OCI-LY1 (cell line): ENCODE data around the gene HOXB6.

Experiments
- H2AFZ ChIP-seq: fragments of 200-600 bp; sonication (generic), shearing (Covaris generic); 2 replicates; pipeline ENCODE4 v1.6.0; 2014; ENCODE audit warnings: antibody characterized with exemption, mild to moderate bottlenecking, low read length
- H3F3A ChIP-seq: fragments of 200-600 bp; sonication (generic), shearing (Covaris generic); 2 replicates; pipeline ENCODE4 v1.6.0; 2014; ENCODE audit warnings: mild to moderate bottlenecking, antibody characterized with exemption, low read length, moderate library complexity; ENCODE audit not compliant: insufficient read depth
- H3K27ac ChIP-seq: fragments of 200-600 bp; sonication (generic); 2 replicates; pipeline ENCODE4 v1.5.1; 2014; ENCODE audit warnings: low read length, mixed run types, mild to moderate bottlenecking, low read depth; ENCODE audit not compliant: poor library complexity, severe bottlenecking
- H3K27me3 ChIP-seq: fragments of 200-600 bp; sonication (generic); 2 replicates; pipeline ENCODE4 v1.6.0; 2014; ENCODE audit warnings: antibody characterized with exemption, mild to moderate bottlenecking, low read length, moderate library complexity; ENCODE audit not compliant: insufficient read depth
- H3K36me3 ChIP-seq: fragments of 200-600 bp; sonication (generic); 2 replicates; pipeline ENCODE4 v1.6.1; 2014; ENCODE audit warnings: mild to moderate bottlenecking, antibody characterized with exemption, low read length, moderate library complexity, mixed read lengths; ENCODE audit not compliant: insufficient read depth
- H3K4me1 ChIP-seq: fragments of 200-600 bp; sonication (generic); 2 replicates; pipeline ENCODE4 v1.5.1; 2014; ENCODE audit warnings: mild to moderate bottlenecking, low read length, moderate library complexity; ENCODE audit not compliant: insufficient read depth, severe bottlenecking
- H3K4me2 ChIP-seq: fragments of 200-600 bp; sonication (generic), shearing (Covaris generic); 2 replicates; pipeline ENCODE4 v1.6.1; 2014; ENCODE audit warnings: low read length
- H3K4me3 ChIP-seq: fragments of 200-600 bp; sonication (generic); 2 replicates; pipeline ENCODE4 v1.5.1; 2014; ENCODE audit warnings: low read length, low read depth, mild to moderate bottlenecking, mixed read lengths; ENCODE audit not compliant: poor library complexity, severe bottlenecking
- H3K79me2 ChIP-seq: fragments of 200-600 bp; shearing (Covaris generic); 2 replicates; pipeline ENCODE4 v1.6.1; 2016; ENCODE audit warnings: mixed run types, low read length, mixed read lengths; ENCODE audit not compliant: insufficient read depth
- H3K9ac ChIP-seq: fragments of 200-600 bp; sonication (generic), shearing (Covaris generic); 2 replicates; pipeline ENCODE4 v1.6.1; 2014; ENCODE audit warnings: mild to moderate bottlenecking, low read length, mixed read lengths
- H3K9me2 ChIP-seq: fragments of 200-600 bp; sonication (generic), shearing (Covaris generic); 2 replicates; pipeline ENCODE4 v1.6.1; 2014; ENCODE audit warnings: low read depth, mild to moderate bottlenecking, low read length, mixed read lengths
- H3K9me3 ChIP-seq: fragments of 200-600 bp; shearing (Covaris generic); 2 replicates; pipeline ENCODE4 v1.6.1; 2014; ENCODE audit warnings: low read length, mixed read lengths
- H4K20me1 ChIP-seq: fragments of 200-600 bp; sonication (generic), shearing (Covaris generic); 2 replicates; pipeline ENCODE4 v1.6.0; 2016; ENCODE audit warnings: mild to moderate bottlenecking, low read length; ENCODE audit not compliant: insufficient read depth
- CTCF ChIP-seq: fragments of 200-600 bp; sonication (generic), shearing (Covaris generic); IDR thresholded peaks from 2 replicates; pipeline ENCODE4 v1.5.1; 2017; ENCODE audit warnings: mild to moderate bottlenecking, antibody characterized with exemption, low read length, moderate library complexity, mixed read lengths
- EZH2 ChIP-seq: fragments of 200-600 bp; sonication (generic), shearing (Covaris generic); IDR thresholded peaks from 2 replicates; pipeline ENCODE4 v1.8.0; 2017; ENCODE audit warnings: borderline replicate concordance, mixed run types, mild to moderate bottlenecking, antibody characterized with exemption, low read length, moderate library complexity, mixed read lengths

The HOXB6 gene

DNA sequence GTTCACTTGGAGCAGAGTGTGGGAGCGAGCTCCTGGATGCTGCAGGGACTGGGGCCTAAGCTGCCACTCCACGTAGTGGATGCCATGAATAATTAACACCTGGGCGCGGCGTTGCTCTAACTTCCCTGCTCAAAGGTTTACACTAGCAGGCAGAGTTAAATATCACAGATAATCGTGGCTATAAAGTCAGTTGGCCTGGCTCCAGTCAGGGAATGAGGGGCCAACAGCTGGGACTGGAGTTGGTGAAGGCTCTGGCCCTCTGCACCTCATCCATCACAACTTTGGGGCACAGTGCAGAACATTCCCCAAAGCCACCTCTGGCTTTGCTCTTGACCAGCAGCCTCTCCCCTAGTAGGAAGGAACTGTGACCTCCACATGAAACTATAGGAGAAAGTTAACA, 37.6 kb downstream of the HOXB6 start:
- TF ChIP-seq EZH2 (no peak), CTCF (no peak)
- Histone ChIP-seq H3K4me1 (no peaks in the 10 kb centered on the region), H3K9me2 (no peaks in the 10 kb centered on the region), H3K36me3 (no peaks in the 10 kb centered on the region), H3K27me3 (no peaks in the 10 kb centered on the region), H3K4me3 (no peak overlapping the region), H3K27ac (no peak overlapping the region), H4K20me1 (no peaks in the 10 kb centered on the region), H3F3A (no peaks in the 10 kb centered on the region), H3K79me2 (no peaks in the 10 kb centered on the region), H3K4me2 (no peak overlapping the region), H3K9me3 (no peaks in the 10 kb centered on the region), H3K9ac (no peak overlapping the region), H2AFZ (no peak overlapping the region)

DNA sequence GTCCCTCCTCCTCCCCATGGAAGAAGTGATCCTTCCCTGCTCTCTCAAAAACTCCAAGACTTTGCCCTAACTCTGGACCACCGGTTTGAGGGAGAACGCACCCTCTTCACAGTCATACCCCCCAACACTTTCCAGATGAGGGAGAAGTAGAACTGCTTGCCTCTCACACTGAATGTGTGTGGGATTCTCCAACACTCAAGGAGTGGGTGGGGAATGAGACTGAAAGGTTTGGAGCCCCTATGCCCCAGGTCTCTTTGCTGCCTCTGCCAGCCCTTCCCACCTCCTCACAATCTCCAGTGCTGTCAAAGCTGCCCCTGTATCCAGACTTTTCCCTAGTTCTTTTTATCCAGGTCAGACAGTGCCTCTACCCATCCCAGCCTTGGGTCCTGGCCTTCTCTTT, 38.1 kb downstream of the HOXB6 start:
- H2AFZ ChIP-seq = no peak overlapping the region
- no peaks in the 10 kb centered on the region for H3K9me3 ChIP-seq
- H3K9me2 ChIP-seq = no peaks in the 10 kb centered on the region
- no peak overlapping the region for H3K4me2 ChIP-seq
- H3F3A ChIP-seq = no peaks in the 10 kb centered on the region
- no peaks in the 10 kb centered on the region for H3K27me3 ChIP-seq
- no peak overlapping the region for H3K4me3 ChIP-seq
- no peaks in the 10 kb centered on the region for H4K20me1 ChIP-seq
- no peak overlapping the region for H3K27ac ChIP-seq
- H3K9ac ChIP-seq = no peak overlapping the region
- H3K4me1 ChIP-seq = no peaks in the 10 kb centered on the region
- TF ChIP-seq CTCF = no peak
- TF ChIP-seq EZH2 = no peak
- H3K36me3 ChIP-seq = no peaks in the 10 kb centered on the region
- no peaks in the 10 kb centered on the region for H3K79me2 ChIP-seq

DNA sequence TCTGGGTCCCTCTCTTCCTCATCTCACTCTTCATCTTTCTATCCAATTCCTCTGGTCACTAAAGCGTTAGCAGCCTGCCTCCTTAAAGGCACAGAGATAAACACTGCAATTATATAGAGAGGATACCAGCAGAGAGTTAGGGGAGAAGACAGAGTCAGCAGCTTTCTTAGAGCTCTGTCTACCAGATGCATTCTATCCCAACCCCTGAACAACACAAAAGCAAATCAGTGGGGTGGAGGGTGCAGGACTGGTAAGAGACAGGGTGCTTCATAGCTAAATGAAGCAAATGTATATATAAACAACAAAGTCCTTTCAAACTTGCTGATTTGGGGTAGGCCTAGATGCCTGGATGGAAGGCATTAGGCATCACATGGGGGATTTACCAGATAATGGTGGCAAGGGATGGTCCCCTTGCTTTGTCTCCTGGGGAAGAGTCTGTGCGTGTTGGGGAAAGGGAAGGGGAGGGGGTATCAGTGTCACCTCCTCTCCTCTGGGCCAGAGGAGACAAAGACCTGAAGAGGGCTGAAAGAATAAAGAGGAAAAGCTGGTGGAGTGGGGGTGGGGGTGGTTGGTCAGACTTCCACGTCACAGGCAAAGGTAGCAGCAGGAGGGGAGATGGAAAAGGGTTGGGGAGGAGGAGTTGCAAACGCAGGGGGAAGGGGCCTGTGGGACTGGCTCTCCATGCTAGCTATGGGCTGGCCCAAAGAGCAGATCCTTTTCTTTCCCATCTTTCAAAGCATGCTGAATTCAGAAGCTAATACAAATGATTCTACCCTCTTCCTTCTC, 38.7 kb downstream of the HOXB6 start:
- no peaks in the 10 kb centered on the region for H3K9me2 ChIP-seq
- H3K36me3 ChIP-seq = no peaks in the 10 kb centered on the region
- no peak overlapping the region for H3K4me3 ChIP-seq
- no peak overlapping the region for H2AFZ ChIP-seq
- H3F3A ChIP-seq = no peaks in the 10 kb centered on the region
- H3K9me3 ChIP-seq = no peaks in the 10 kb centered on the region
- H3K79me2 ChIP-seq = no peaks in the 10 kb centered on the region
- H3K9ac ChIP-seq = no peak overlapping the region
- TF ChIP-seq CTCF (no peak), EZH2 (no peak)
- H3K4me2 ChIP-seq = no peak overlapping the region
- no peaks in the 10 kb centered on the region for H4K20me1 ChIP-seq
- no peaks in the 10 kb centered on the region for H3K4me1 ChIP-seq
- H3K27ac ChIP-seq = no peak overlapping the region
- no peaks in the 10 kb centered on the region for H3K27me3 ChIP-seq
